Right hindlimb (tissue), 1 donor: ENCODE data around the gene KCNA2.

ENCODE experiments used
- DNase-seq: peaks from one replicate; pipeline ENCODE4 v3.0.0-alpha.2; 2018

The KCNA2 gene

GRCh38 chr1:110605901-110606656, at the start of gene KCNA2:
Gene KCNA2, minus strand, starts transcription at chr1:110606358. Its CDS starts 1,576 bp downstream, at chr1:110604782.
- DNase-seq: peak; percentile 79

- no peak for DNase-seq
Observed at GRCh38 chr1:110650609-110651008, 44.5 kb upstream of the KCNA2 start.

- no peak for DNase-seq
Observed at GRCh38 chr1:110648417-110648816, 42.3 kb upstream of the KCNA2 start.

GRCh38 chr1:110647254-110647891, 41.2 kb upstream of the KCNA2 start:
- no peak for DNase-seq

GRCh38 chr1:110645821-110646735, 39.9 kb upstream of the KCNA2 start:
- no peak for DNase-seq

- no peak for DNase-seq
Observed at GRCh38 chr1:110645211-110645610, 39.1 kb upstream of the KCNA2 start.

GRCh38 chr1:110643879-110644472, 37.8 kb upstream of the KCNA2 start:
- DNase-seq: no peak

GRCh38 chr1:110639724-110640386, 33.7 kb upstream of the KCNA2 start:
- no peak for DNase-seq

- DNase-seq: no peak
Observed at GRCh38 chr1:110638556-110638955, 32.4 kb upstream of the KCNA2 start.

GRCh38 chr1:110638058-110638457, 31.9 kb upstream of the KCNA2 start:
- DNase-seq: no peak

GRCh38 chr1:110637475-110637874, 31.3 kb upstream of the KCNA2 start:
- no peak for DNase-seq

- no peak for DNase-seq
Observed at GRCh38 chr1:110636149-110636935, 30.2 kb upstream of the KCNA2 start.

GRCh38 chr1:110635434-110635833, 29.3 kb upstream of the KCNA2 start:
- DNase-seq: no peak

GRCh38 chr1:110634455-110635311, 28.5 kb upstream of the KCNA2 start:
- DNase-seq: peak; percentile 76

- DNase-seq: no peak
Observed at GRCh38 chr1:110634086-110634454, 27.9 kb upstream of the KCNA2 start.

- DNase-seq: no peak
Observed at GRCh38 chr1:110633646-110634030, 27.5 kb upstream of the KCNA2 start.

GRCh38 chr1:110631836-110632620, 25.9 kb upstream of the KCNA2 start:
- no peak for DNase-seq

GRCh38 chr1:110630839-110631663, 24.9 kb upstream of the KCNA2 start:
- DNase-seq: no peak
